Myometrial cell (primary cell): ENCODE results near the gene IMPACT. TPM values are rescaled to one million over a fixed set of nuclear protein-coding genes. Genes with fewer than 3 reads are reported as not detected.

Experiments
- total RNA-seq: library from RNA; depleted of rRNA; stranded (reverse); fragments of >200 nt; gene quantifications from 2 replicates; pipeline ENCODE4 v1.2.3, GENCODE V29; 2015

The IMPACT gene
- total RNA-seq = 19.6 and 22.9 TPM in 2 replicates

DNA sequence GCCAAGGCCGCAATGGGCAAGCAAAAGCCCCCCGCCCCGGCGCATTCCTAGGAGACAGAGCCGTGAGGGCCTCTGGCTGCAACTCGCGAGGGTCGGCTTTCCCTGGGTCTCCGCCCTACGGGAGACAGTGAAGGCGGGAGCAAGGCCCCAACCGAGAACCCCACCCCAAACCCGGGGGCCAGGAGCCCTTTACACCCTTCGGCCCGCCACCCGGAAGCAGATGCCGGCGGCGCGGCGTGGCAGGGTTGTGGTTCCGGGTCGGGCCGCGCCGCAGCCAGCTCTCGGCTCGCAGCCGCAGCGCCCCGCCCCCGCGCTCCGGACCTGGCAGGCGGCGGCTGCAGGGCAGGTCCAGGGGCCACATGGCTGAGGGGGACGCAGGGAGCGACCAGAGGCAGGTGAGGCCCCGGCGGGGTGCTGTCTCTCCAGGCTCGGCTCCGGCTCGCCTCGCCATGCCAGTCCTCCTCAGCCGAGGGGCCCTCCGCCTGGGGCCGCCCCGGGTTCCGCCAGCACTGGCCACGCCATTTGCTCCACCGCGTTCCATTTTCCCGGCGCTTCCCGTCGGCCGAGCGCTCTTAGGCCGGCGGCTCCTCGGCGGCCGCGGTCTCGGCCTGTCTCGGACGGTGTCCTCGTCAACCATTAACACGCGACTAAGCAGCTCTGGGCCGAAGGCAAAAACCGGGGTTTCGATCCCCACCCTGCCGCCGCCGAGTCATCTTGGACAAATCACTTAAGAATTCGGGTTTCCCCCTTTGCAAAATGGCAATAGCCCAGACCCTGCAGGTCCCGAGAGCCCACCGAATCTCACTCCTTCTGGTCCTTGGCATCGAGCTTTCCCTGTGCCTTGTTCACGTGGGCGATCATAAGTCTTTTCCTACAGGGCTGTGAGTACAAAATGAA lies at the start of gene IMPACT:
Gene IMPACT (plus strand): TSS at position 273 of the 897 bp plus-strand sequence. CDS start 87 bp downstream, at position 360.

GRCh38 chr18:24397694-24398368 lies 28.6 kb upstream of the IMPACT start, which contains the start of gene OSBPL1A:
Gene OSBPL1A (minus strand): TSS chr18:24397824. CDS start chr18:24377533, 20,291 bp downstream.

DNA sequence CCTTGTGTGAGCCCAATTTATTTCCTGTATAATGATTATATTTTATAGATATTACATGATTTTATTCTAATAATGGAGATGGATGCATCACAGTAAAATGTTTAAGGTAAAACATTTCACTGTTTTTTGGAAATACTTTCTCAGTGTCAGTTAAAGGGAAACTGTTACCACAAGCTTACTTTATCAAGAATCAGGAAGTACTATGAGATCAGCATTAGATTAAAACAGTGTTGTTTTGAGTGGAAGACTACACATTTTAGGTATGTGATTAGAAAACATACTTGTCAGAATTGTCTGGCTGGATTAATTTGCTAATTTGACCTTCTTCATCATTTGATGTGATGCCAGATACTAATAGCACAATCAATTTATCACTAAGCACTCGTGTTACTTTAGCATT lies 33.9 kb downstream of the IMPACT start, which contains the start of gene HRH4:
Gene HRH4 (plus strand): TSS at position 250 of the 400 bp plus-strand sequence. CDS start 92 bp downstream, at position 342.

Other genes starting within 250 kb of the IMPACT start
- 16.8 and 20.2 TPM in 2 replicates for gene OSBPL1A, start 28.8 kb upstream of the IMPACT start, total RNA-seq
- gene HRH4, start 34.0 kb downstream of the IMPACT start, total RNA-seq = not detected in 2 replicates